K562 (cell line): ENCODE measurements around the gene GDF15. TPM values are rescaled to one million over a fixed set of nuclear protein-coding genes. Genes with fewer than 3 reads are reported as not detected.
A peak's percentile ranks its signal among the peaks of the same experiment; 100 is the strongest.

Experiments
- ATF4 ChIP-seq: fragments of 450-650 bp; formaldehyde crosslinking; IDR thresholded peaks from 2 replicates; pipeline ENCODE4 v1.4.0; 2022; ENCODE audit warnings: mild to moderate bottlenecking, moderate library complexity
- BDP1 ChIP-seq: IDR thresholded peaks from 3 replicates; pipeline ENCODE4 v1.6.1; 2011; ENCODE audit not compliant: insufficient read length, insufficient read depth
- DPF2 ChIP-seq: fragments of 450-650 bp; IDR thresholded peaks from 2 replicates; pipeline ENCODE4 v1.6.1; 2016
- EP300 ChIP-seq: IDR thresholded peaks from 2 replicates; pipeline ENCODE4 v1.6.1; 2012; ENCODE audit warnings: low read length, improper control_type of control experiment
- HDAC8 ChIP-seq: fragments of 450-650 bp; IDR thresholded peaks from 2 replicates; pipeline ENCODE4 v1.6.1; 2016; ENCODE audit warnings: mild to moderate bottlenecking, missing genetic modification characterization, moderate library complexity, missing compliant biosample characterization
- PRPF4 ChIP-seq: fragments of 200-400 bp; formaldehyde crosslinking; IDR thresholded peaks from one replicate; pipeline ENCODE4 v1.6.1; 2017; ENCODE audit warnings: low read length, low read depth, mild to moderate bottlenecking; ENCODE audit not compliant: insufficient read depth, poor library complexity, severe bottlenecking
- RAD21 ChIP-seq, 2 experiments: fragments of 250-450 bp in 1 of 2; fragments of 450-650 bp in 1 of 2; sonication (Bioruptor Pico) in 1 of 2; formaldehyde crosslinking in 1 of 2; IDR thresholded peaks in 1 of 2; conservative IDR thresholded peaks in 1 of 2; 2 replicates each; pipeline versions ENCODE4 v1.4.0 to v1.8.0; 2020 to 2022; ENCODE audit warnings: mild to moderate bottlenecking in 2 of 2, moderate library complexity in 1 of 2
- RBM17 ChIP-seq: fragments of 200-400 bp; formaldehyde crosslinking; IDR thresholded peaks from 2 replicates; pipeline ENCODE4 v1.6.1; 2017; ENCODE audit warnings: low read depth, mild to moderate bottlenecking, low read length, borderline replicate concordance
- RNF219 ChIP-seq: fragments of 250-450 bp; sonication (Bioruptor Pico); IDR thresholded peaks from 2 replicates; pipeline ENCODE4 v1.5.0; 2022; ENCODE audit warnings: mild to moderate bottlenecking
- SETDB1 ChIP-seq: IDR thresholded peaks from one replicate; pipeline ENCODE4 v1.6.1; 2012; ENCODE audit warnings: low read length, control low read depth, inconsistent platforms
- SMARCC2 ChIP-seq: fragments of 450-650 bp; IDR thresholded peaks from 2 replicates; pipeline ENCODE4 v1.6.1; 2017; ENCODE audit warnings: antibody characterized with exemption, moderate library complexity, mild to moderate bottlenecking, low read depth
- STAG1 ChIP-seq: sonication (generic); formaldehyde crosslinking; IDR thresholded peaks from 2 replicates; pipeline ENCODE4 v1.5.0; 2020; ENCODE audit warnings: missing genetic modification reagents, borderline replicate concordance
- THAP7 ChIP-seq: fragments of 250-450 bp; sonication (Bioruptor Pico); IDR thresholded peaks from 2 replicates; pipeline ENCODE4 v1.5.0; 2021
- ZBTB33 ChIP-seq: sonication (generic); formaldehyde crosslinking; IDR thresholded peaks from 2 replicates; pipeline ENCODE4 v1.8.1; 2023; ENCODE audit warnings: mild to moderate bottlenecking, missing genetic modification reagents
- ZKSCAN3 ChIP-seq: fragments of 250-450 bp; sonication (Bioruptor Pico); IDR thresholded peaks from 2 replicates; pipeline ENCODE4 v1.4.0; 2020
- ZNF316 ChIP-seq: fragments of 450-650 bp; IDR thresholded peaks from 2 replicates; pipeline ENCODE4 v1.6.1; 2016
- ZNF444 ChIP-seq: fragments of 250-450 bp; sonication (Bioruptor Pico); IDR thresholded peaks from 2 replicates; pipeline ENCODE4 v1.4.0; 2020; ENCODE audit warnings: mild to moderate bottlenecking, moderate library complexity
- polyA plus RNA-seq, 8 experiments: library from polyadenylated mRNA; depleted of rRNA in 4 of 8; stranded (reverse) in 5 of 8; unstranded in 3 of 8; fragments of >200 nt; fragmentation: Nextera tagmentation in 2 of 8; fragmentation: Illumina TruSeq in 1 of 8; extraction: Ambion mirVana in 2 of 8; extraction: Trizol in 1 of 8; gene quantifications; 2 replicates each; pipeline versions ENCODE4 v1.2.1 to v1.2.3, GENCODE V29; 2011 to 2014; ENCODE audit warnings: inconsistent platforms in 1 of 8, missing spikeins in 1 of 8
- total RNA-seq, 7 experiments: library from RNA; depleted of rRNA in 6 of 7; stranded (reverse); fragments of >200 nt in 6 of 7; fragmentation: Illumina TruSeq in 2 of 7; extraction: Trizol in 2 of 7; gene quantifications; 2 replicates each; pipeline versions ENCODE4 v1.2.1 to v1.2.3, GENCODE V29; 2011 to 2021; ENCODE audit warnings: low replicate concordance in 1 of 7
- TF ChIP-seq, protein P1 (sequence below): IDR thresholded peaks from 3 replicates; pipeline ENCODE4 v1.6.1; 2011; ENCODE audit warnings: borderline replicate concordance, mild to moderate bottlenecking, moderate library complexity; ENCODE audit not compliant: insufficient read length; ENCODE audit errors: extremely low read depth
- TF ChIP-seq, protein P2 (sequence below): sonication (generic); formaldehyde crosslinking; IDR thresholded peaks from 2 replicates; pipeline ENCODE4 v1.8.1; 2023; ENCODE audit warnings: mild to moderate bottlenecking, missing genetic modification reagents

Gene GDF15
- total and polyA plus RNA-seq, 9 of the 15 experiments (the other 6 are each of a cell fraction or from before 2014, with no cell fraction given) = 2.3 to 82.4 (median 12.5) TPM

GRCh38 chr19:18401580-18402112 is 15.7 kb downstream of the GDF15 start (continued):
- TF ChIP-seq RAD21 (CRISPR knock-in tag; conservative IDR thresholded peaks at IDR 0.05 in 1 of 2, IDR thresholded peaks at IDR 0.05 in 1 of 2) = peak; percentile 58 to 61
- no peak for TF ChIP-seq THAP7 (CRISPR knock-in tag)
- no peak for TF ChIP-seq SMARCC2
- TF ChIP-seq RBM17 = no peak
- no peak for TF ChIP-seq ATF4
- TF ChIP-seq PRPF4 = no peak
- TF ChIP-seq ZBTB33 = no peak; the same call in none of the 2 replicates
- no peak for TF ChIP-seq DPF2
- TF ChIP-seq ZNF444 = no peak
- TF ChIP-seq, protein P1, sequence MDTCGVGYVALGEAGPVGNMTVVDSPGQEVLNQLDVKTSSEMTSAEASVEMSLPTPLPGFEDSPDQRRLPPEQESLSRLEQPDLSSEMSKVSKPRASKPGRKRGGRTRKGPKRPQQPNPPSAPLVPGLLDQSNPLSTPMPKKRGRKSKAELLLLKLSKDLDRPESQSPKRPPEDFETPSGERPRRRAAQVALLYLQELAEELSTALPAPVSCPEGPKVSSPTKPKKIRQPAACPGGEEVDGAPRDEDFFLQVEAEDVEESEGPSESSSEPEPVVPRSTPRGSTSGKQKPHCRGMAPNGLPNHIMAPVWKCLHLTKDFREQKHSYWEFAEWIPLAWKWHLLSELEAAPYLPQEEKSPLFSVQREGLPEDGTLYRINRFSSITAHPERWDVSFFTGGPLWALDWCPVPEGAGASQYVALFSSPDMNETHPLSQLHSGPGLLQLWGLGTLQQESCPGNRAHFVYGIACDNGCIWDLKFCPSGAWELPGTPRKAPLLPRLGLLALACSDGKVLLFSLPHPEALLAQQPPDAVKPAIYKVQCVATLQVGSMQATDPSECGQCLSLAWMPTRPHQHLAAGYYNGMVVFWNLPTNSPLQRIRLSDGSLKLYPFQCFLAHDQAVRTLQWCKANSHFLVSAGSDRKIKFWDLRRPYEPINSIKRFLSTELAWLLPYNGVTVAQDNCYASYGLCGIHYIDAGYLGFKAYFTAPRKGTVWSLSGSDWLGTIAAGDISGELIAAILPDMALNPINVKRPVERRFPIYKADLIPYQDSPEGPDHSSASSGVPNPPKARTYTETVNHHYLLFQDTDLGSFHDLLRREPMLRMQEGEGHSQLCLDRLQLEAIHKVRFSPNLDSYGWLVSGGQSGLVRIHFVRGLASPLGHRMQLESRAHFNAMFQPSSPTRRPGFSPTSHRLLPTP = no peak
- TF ChIP-seq STAG1 = no peak
- TF ChIP-seq RNF219 (CRISPR knock-in tag) = no peak
- no peak for TF ChIP-seq HDAC8
- TF ChIP-seq BDP1 = no peak
- TF ChIP-seq ZNF316 = no peak
- TF ChIP-seq ZKSCAN3 (CRISPR knock-in tag) = no peak
- TF ChIP-seq, protein P2, sequence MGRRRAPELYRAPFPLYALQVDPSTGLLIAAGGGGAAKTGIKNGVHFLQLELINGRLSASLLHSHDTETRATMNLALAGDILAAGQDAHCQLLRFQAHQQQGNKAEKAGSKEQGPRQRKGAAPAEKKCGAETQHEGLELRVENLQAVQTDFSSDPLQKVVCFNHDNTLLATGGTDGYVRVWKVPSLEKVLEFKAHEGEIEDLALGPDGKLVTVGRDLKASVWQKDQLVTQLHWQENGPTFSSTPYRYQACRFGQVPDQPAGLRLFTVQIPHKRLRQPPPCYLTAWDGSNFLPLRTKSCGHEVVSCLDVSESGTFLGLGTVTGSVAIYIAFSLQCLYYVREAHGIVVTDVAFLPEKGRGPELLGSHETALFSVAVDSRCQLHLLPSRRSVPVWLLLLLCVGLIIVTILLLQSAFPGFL (CRISPR knock-in tag) = no peak
- TF ChIP-seq SETDB1 = no peak
- TF ChIP-seq EP300 = no peak
